Cardiac fibroblast (primary cell): ENCODE measurements around the gene BBS5.

Experiments
- DNase-seq, 2 donors: peaks; one replicate each; pipeline versions ENCODE4 v3.0.0 to v3.0.0-alpha.2; 2010; ENCODE audit warnings: low read depth in 2 of 2
- H3K4me3 ChIP-seq, 2 donors: replicated peaks in 1 of 2; 1 replicate in 1 of 2; 2 replicates in 1 of 2; pipeline ENCODE4 v1.5.1; 2011; ENCODE audit warnings: low read depth in 2 of 2, low read length in 2 of 2, mild to moderate bottlenecking in 2 of 2, moderate library complexity in 1 of 2
- TF ChIP-seq, protein P1 (sequence below): IDR thresholded peaks from one replicate; pipeline ENCODE4 v1.5.1; 2011; ENCODE audit warnings: low read depth, mild to moderate bottlenecking, low read length, inconsistent platforms

The BBS5 gene

GRCh38 chr2:169507698-169508097 is 28.4 kb downstream of the BBS5 start:
- H3K4me3 ChIP-seq: no peak overlapping the region
- DNase-seq: peak; percentile 64 to 81
- TF ChIP-seq, protein P1, sequence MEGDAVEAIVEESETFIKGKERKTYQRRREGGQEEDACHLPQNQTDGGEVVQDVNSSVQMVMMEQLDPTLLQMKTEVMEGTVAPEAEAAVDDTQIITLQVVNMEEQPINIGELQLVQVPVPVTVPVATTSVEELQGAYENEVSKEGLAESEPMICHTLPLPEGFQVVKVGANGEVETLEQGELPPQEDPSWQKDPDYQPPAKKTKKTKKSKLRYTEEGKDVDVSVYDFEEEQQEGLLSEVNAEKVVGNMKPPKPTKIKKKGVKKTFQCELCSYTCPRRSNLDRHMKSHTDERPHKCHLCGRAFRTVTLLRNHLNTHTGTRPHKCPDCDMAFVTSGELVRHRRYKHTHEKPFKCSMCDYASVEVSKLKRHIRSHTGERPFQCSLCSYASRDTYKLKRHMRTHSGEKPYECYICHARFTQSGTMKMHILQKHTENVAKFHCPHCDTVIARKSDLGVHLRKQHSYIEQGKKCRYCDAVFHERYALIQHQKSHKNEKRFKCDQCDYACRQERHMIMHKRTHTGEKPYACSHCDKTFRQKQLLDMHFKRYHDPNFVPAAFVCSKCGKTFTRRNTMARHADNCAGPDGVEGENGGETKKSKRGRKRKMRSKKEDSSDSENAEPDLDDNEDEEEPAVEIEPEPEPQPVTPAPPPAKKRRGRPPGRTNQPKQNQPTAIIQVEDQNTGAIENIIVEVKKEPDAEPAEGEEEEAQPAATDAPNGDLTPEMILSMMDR: no peak

DNA sequence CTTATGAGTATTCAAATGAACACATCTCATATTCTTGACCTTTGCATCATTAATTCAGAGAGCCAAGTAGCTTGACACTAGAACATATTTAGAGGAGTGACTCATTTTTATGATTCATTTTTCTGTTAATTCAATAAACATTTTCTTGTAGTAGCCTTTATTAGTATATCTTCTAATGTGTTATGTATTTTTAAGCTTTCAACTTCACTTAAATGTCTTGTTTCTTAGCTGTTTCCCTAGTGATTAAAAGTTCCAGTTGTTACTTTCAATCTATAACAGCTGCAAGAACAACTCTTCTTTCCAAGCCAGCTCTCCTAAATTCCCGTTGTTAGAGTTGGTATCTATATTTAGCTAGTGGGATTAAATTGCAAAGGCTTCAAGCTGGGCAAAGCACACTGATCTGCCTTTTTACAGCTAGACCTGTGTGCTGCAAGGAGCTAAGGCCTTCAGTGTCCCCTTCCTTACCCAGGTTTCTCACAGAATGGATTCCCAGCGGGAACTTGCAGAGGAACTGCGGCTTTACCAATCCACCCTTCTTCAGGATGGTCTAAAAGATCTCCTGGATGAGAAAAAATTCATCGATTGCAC is 30.1 kb downstream of the BBS5 start, which contains the start of gene KLHL41:
Gene KLHL41, plus strand, starts transcription at position 405 of the 588 bp plus-strand sequence. Its CDS starts 77 bp downstream, at position 482.
- peak; percentile 51 for DNase-seq
- TF ChIP-seq, protein P1: no peak
- H3K4me3 ChIP-seq: no peak within 1 kb of the TSS

DNA sequence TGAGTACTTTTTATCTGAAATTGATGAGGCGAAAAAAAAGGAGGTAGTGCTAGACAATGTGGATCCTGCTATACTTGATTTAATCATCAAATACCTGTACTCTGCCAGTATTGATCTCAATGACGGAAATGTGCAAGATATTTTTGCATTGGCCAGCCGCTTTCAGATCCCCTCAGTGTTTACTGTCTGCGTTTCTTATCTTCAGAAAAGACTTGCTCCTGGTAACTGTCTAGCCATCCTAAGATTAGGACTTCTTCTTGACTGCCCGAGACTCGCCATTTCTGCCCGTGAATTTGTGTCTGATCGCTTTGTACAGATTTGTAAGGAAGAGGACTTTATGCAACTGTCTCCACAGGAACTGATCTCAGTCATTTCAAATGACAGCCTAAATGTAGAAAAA is 30.7 kb downstream of the BBS5 start:
- no peak overlapping the region for H3K4me3 ChIP-seq
- no peak for DNase-seq
- TF ChIP-seq, protein P1: no peak

- TF ChIP-seq, protein P1: no peak
- no peak overlapping the region for H3K4me3 ChIP-seq
- no peak for DNase-seq
These were observed 31.2 kb downstream of the BBS5 start for GRCh38 chr2:169510496-169510895.

DNA sequence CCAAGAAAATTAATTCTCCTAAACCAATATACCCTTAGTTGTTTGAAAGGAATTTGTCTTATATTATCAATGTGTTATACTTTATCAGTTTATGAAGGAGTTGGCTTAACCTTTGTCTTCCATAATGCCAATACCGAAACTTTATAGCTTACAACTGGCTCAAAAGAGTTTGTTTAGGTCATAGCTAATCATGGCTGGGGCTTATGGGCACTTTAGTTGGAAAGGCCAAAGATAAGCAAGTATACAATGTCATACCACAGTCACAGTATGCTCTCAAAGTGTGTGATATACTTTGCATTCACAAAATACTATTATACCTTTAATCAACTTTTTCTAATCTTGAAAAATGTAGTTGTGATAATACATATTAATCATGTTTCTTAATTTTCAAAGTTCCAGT is 32.5 kb downstream of the BBS5 start:
- TF ChIP-seq, protein P1: no peak
- DNase-seq: no peak
- H3K4me3 ChIP-seq: no peak overlapping the region

GRCh38 chr2:169512525-169512924 is 33.2 kb downstream of the BBS5 start:
- no peak overlapping the region for H3K4me3 ChIP-seq
- peak in 1 of 2 donors; percentile 20 for DNase-seq
- TF ChIP-seq, protein P1: no peak

DNA sequence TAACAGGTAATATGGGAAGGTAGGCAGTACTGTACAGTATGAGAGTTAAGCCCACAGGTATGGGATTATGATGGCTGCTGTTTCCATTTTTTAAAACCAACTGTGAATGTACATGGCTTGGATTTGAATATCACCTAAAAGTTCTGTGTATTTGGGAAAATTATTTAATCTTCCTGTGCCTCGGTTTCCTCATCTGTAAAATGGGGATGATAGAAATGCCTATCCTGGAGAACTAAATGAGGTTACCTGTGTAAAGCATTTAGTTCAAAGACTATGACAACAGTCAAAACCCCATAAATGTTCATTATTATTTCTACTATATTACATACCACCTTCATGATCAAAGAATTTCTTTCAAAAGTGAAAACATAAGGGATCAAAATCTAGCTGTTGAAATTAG is 33.8 kb downstream of the BBS5 start:
- TF ChIP-seq, protein P1: no peak
- H3K4me3 ChIP-seq: no peak overlapping the region
- no peak for DNase-seq
